Activated CD4-positive, alpha-beta T cell treated with anti-CD3 and anti-CD28 coated beads for 4 hours (primary cell): ENCODE results near the gene SLC2A6.

Source experiments
- DNase-seq, 2 donors: peaks; one replicate each; pipeline ENCODE4 v3.0.0-alpha.2; 2020

Gene SLC2A6

DNA sequence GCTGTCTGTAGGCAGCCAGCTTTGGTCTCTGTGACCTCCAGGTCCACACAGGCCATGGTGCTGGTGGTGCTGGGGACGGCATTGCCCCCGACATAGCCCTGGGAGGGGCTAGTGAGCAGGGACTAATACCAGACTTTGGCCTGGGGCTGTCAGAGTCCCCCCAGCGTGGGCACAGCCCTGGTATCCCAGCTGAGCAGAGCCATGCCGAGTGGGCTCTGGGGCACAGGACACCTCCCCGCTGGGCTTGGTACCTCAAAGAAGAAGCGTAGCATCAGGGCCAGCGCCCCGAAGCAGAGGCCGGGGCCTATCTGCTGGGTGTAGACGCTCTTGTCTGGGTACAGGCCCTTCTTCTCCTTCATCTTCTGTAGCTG, 36.3 kb upstream of the SLC2A6 start:
- DNase-seq, result no peak

DNA sequence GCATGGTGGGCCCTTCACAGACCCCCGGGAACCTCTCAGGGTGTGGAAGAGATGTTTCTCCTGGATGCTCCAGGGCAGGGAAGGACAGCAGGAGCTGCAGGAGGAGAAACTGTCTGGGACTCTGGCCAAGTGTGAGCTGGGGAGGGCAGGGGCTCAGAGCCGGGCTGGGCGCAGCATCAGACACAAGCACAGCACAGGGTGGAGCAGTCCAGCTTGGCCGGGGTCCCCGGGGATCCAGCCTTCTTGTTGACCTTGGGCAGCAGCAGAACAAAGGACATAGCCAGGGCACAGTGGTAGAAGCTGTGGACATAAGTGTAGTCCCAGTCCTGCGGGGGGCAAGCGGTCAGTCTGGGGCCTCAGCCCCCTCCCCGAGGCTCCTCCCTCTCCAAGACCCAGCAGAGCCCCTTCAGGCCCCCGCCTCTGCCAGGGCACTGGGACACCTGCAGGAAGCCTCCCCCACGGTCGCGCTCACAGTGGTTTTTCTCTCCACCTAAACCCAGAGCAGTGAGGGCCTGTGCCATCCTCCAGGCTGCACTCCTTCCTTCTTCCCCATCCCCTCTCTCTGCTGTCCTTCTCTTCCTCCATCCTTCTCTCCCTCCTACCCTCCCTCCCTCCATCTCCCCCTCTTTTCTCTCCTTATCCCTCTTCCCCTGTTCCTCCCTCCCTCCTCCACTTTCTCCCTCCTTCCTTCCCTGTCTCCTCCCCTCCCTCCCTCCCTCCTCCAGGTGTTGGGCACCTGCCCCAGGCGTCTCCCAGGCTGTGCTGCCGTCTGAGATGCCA, 35.8 kb upstream of the SLC2A6 start:
- no peak for DNase-seq

DNA sequence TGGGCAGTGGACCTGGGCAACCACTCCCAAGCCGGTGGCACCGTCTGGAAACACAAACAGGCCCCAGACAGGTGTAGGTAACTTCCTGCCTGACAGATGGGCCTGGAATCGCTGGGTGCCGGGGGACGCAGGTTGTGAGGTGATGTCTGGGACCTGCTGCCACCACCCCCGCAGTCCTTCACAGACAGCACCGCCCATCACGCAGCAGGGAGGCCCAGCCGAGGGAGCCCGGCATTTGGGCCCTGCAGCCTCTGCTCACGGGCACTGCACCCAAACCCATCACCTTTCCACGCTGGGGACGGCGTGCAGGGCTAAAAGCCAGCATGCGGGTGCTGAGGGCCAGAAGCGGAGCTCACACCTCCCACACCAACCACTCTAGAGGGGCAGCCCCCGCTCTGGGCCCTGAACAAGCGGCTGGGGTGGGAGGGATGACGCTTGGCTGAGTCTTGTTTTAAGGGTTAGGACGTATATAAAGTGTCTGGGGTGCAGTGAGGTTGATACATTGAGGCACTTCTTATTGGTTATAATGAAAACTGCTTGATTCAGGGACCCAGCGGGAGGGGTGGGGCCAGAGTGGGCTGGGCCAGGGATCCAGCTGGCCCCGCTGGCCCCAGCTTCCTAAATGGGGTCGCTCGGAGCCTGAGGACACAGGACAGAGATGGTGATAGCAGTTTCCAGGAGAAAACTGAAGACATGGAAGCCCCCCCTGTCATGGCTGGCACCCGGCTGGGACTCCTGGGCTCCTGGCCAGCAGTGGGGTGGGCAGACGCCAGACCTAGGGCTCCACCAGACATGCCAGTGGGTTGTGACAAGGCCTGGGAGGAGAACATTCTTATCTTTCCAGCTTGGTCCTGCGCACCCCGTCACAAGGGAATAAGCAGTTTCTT, 34.6 kb upstream of the SLC2A6 start:
- no peak for DNase-seq

DNA sequence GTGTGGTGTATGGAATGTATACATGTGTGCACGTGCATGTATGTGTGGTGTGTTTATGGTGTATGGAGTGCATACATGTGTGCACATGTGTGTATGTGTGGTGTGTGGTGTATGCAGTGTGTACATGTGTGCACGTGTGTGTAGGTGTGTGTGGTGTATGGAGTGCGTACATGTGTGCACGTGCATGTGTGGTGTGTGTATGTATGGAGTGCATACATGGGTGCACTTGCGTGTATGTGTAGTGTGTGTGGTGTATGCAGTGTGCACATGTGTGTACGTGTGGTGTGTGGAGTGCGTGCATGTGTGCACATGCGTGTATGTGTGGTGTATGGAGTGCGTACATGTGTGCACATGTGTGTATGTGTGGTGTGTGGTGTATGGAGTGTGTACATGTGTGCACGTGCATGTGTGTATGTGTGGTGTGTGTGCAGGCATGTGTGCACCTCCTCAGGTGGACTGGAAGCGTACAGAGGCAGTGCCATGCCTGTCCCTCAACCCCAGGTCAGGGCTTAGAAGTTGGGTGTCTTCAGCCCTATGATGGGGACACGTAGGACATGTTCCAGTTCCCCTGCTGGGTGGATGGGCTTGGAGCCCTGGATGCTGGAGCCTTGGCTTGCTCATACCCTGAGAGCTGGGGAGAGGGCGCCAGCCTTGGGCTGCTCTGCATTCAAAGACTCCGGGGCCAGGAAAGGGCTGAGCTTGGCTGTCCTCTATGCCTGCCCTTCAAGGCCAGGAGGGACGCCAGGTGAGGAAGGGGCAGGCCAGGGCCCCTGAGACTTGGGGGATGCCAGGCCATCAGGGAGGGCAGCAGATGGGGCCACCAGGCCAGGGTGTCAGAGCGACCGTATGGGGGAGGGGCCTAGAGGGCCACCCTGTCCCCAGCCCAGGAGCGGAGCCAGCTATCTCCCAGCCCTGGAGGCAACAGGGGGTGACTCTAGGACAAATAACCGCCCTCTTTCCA, 33.6 kb upstream of the SLC2A6 start:
- no peak for DNase-seq

DNA sequence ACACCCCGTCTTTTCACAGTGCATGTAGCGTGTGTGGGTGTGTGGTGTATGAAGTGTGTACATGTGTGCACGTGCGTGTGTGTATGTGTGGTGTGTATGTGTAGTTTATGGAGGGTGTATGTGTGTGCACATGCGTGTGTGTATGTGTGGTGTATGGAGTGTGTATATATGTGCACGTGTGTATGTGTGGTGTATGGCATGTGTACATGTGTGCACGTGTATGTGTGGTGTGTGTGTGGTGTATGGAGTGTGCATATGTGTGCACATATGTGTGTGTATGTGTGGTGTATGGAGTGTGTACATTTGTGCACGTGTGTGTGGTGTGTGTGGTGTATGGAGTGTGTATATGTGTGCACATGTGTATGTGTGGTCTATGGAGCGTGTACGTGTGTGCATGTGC, 32.7 kb upstream of the SLC2A6 start:
- no peak for DNase-seq

DNA sequence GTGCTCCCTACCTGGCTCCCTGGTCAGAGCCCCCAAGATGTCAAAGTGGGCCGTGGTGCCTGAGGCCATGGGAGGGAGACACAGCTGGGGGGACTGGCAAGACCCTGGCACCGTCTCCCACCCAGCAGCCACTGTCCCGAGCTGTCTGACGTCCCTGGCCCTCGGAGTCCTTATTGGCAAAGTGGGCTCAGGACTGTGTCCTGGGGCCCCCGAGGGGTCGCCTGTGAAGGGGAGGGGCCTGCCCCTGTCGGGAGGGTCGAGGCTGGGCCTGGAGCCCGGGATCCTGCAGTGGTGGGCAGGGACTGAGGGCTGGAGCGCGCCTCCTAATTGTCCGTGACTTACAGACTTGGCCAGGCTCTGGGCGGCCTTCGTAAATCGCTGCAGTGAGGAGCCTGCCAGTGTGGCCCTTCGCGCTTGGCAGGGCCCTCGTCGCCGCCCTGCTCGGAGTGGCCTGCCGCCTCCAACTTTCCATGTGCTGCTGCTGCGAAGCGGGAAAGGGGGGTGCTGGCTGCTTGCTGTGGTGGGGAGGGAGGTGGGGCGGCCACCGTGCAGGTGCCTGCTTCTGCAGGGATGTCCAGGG, 32.1 kb upstream of the SLC2A6 start:
- DNase-seq, result no peak

DNA sequence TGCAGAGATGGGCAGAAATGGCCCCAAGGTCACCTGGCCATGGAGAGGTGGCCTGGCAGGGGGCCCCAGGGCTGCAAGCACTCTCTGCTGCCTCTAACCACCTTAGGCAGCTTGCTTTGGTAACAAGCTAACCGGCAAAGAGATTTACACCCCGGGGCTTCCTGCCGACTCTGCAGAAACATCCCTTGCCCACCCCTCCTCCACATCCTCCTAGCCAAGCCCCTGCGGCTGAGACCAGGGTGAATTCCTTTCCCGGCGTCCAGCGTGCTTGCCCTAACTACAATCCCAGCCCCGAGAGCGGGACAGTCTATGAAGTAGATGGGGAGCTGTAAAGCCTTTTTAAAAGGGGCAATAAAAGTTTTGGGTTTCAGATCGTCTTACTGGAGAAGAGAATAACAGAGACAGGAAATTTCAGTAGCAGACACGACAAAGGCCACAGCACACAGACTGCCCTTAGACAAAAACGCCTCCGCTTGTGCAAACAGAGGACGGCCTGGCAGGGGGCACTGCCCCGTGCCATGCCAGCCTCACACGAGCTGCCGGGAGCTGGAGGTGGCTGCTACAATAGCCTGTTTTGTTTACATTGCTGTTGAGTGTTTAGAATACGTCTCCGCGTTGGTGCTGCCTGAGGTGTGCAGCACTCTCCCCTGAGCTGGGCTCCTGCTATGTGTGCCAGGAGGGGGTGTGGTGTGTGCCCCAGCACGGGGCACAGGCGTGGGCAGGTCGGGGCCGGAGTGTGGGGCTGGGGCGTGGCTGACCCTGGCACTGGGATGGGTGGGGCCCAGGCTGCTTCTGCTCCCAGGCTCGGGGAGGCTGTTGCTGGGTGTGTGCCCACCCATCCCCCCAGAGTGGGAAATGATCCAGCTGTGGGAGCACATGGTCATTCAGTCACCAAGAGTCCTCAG, 30.5 kb upstream of the SLC2A6 start:
- DNase-seq, result no peak

DNA sequence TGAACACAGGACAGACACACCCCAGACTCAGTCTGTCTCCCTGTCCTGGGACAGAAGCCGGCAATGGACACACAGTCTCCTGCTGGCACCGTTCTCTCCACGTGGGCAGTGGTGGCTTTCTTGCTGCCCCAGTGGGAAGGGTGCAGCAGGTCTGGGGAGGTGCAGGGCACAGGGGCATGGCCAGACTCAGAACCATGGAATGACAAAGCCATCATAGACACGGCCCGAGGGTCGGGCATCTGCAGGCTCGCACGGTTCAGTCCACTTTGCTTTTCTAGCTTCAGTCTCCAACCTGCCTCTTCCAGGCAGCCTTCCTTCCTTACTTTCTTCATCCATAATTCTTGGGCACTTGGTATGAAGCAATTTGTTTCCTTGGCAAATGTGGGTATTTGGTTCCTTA, 29.1 kb upstream of the SLC2A6 start:
- DNase-seq, result no peak

DNA sequence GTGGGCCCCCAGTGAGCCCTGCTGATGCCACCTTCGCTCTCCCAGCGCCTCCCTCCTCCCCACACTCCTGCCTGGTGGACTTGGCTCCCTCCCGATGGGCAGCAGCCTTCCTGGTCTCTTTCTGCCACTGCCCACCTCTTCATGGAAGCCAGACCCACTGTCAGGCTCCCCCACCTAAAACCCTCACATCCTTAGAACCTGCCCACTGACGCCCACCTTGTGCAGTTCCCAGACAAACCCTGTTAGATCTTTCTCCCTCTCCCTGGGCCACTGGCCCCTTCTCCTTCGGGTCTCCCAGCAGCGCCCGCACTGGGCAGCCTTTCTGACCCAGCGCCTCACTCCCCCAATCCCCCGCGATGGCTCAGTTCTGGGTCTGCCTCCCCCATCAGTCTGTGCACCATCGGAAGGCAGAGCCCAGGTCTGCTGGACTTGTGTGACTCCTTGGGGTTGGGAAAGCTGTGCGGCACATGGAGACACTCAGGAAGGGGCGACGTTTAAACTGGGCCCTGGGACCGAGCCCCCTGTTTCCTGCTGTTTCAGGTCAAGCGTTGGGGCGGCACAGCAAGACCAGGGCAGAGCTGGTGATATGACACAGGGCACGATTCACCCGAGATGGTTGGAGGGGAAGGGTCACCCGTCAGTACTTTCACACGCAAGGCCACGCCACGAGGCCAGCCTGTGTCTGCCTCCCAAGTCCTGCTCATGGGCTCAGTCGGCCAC, 28.5 kb upstream of the SLC2A6 start:
- no peak for DNase-seq

DNA sequence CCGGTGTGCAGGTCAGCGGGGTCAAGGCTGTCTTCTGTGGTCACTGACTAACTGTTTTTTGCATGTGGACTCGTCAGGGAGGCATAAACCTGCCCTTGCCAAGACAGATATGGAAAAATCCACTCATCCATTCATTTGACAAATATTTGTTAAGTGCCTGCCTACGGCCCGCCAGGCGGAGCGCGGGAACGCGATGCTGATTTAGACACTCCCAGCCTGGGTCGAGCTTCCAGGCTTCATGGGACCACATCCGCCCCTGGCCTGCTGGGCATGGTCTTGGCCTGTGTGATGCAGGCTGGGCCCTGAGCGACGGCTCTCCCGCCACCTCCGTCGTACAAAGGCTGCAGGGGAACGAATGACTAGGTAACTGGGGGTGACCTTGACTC, 27.7 kb upstream of the SLC2A6 start:
- DNase-seq, result no peak

DNA sequence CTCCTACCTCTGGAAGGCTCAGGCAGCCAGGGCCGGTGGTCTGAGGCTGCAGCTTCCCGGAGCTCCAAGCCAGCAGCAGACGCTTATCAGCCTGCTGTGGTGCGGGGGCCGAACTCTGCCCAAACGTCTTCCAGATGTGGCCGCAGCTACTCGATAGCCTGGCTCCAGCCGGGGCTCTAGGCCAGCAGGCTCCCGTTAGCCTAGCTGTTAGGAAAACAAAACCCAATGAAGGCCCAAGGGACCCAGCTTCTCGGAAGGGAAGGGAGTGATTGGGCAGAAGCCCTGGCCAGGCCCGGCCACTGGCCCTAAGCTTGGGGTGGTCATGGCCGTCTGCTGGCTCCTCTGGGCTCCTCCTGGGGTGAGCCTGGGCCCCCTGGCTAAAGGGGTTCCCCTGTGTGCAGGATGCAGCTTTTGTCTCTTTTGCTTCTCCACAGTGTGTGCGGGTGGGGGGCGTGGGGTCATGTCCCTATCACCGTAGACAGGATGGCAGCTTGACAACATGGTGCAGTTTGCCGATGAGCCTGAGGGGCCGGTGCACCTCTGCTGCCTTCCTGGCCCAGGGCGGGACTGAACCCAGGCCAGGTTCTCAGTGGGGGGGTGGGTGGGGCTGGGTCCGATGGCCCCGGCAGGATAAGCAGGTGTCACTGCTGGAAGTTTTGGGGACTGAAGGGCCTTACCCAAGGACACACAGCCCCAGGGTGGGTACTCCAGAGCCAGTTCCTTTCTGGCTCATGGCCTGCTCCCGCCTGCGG, 27.2 kb upstream of the SLC2A6 start:
- no peak for DNase-seq

DNA sequence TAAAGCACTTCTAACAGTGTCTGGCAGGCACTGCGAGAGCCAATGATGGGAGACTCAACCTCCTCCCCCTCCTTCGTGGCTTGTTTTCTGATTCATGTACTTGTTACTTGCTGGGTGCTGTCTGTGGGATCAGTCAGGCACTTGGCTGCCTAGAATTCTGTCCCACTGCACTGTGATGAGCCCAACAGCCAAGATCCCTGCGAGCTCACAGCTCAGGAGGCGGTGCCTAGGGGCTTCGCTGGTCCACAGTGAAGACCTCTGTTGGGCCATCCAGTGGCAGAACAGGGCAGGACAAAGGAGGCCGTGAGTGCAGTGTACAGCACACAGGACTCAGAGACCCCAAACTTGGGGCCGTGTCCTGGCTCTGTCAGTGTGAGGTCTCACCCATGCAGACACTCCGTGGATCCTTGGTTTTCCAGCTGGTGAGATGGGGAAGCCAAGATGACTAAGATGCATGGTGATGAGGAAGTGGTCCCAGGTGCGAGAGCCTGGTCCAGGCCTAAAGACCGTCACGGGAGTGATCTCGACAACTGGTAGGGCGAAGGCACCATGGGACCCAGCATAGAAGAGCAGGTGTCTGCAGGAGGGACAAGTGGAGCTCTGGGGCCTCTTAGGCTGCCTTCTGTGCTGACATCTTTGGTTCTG, 26.4 kb upstream of the SLC2A6 start:
- no peak for DNase-seq

DNA sequence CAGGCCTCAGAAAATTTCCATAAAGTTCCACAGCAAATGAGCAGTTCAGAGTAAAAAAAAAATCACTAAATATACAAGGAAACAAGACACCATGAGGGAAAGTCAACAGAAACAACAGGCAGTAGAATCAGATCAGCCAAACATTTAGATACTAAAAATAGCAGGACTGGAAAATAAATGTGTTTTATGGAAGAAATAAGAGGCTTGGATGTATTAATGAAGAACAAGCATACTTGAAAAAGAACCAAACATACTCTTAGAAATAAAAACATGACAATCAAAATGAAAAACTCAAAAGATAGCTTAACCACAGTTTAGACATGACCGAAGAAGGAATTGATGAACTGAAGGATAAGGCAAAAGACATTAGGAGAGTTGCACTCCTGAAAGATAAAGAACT, 23.2 kb upstream of the SLC2A6 start:
- no peak for DNase-seq

DNA sequence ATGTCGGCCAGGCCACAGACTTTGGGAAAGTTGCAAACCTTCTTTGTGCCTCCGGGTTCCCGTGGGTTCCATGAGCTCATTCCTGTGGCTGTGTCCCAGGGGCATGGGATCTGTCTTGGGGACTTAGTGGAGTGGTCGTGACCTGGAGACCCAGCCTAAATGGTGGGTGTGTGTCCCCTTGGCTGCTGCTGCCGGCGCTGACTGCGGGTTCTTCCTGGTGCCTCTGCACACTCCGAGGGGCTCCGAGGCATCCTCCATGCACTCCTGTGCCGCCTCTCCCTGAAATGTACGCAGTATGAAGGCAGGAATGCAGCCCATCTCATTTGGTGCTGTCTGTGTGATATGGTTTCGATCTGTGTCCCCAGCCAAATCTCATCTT, 21.0 kb upstream of the SLC2A6 start:
- no peak for DNase-seq

DNA sequence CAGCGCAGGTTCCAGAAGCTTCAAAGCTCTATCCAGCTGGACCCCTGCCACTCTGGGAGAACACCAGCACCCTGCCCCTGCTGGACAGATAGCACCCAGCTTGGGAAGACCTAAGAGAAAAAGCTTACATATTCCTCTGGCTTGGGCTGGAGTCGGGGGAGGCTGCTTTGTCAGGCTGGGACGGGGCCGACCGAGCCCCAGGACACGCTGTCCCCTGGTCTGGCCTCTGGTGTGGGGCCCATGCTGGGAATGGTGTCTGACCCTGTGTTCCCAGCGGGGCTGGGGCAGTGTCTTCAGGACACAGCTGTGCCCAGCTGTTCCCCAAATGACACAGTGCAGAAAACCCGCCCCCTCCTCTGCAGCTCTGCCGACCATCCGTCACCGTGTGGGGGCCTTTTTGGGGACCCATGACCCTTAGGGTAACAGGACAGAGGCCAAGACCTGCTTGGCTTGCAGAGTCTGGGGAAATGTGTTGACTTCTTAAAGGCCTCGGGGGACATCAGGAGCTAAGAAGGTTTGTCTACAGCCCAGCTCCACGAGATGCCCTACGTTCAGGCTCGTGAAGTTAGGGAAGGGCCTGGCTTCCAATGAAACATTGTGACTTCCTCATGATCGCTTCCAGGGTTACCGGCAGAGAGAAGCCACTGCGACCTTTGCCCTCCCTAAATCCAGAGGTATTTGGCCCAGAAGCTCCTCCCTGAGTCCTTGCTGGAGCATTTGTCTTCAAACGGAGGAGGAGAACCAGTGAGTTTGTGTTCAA, 20.4 kb upstream of the SLC2A6 start:
- no peak for DNase-seq

DNA sequence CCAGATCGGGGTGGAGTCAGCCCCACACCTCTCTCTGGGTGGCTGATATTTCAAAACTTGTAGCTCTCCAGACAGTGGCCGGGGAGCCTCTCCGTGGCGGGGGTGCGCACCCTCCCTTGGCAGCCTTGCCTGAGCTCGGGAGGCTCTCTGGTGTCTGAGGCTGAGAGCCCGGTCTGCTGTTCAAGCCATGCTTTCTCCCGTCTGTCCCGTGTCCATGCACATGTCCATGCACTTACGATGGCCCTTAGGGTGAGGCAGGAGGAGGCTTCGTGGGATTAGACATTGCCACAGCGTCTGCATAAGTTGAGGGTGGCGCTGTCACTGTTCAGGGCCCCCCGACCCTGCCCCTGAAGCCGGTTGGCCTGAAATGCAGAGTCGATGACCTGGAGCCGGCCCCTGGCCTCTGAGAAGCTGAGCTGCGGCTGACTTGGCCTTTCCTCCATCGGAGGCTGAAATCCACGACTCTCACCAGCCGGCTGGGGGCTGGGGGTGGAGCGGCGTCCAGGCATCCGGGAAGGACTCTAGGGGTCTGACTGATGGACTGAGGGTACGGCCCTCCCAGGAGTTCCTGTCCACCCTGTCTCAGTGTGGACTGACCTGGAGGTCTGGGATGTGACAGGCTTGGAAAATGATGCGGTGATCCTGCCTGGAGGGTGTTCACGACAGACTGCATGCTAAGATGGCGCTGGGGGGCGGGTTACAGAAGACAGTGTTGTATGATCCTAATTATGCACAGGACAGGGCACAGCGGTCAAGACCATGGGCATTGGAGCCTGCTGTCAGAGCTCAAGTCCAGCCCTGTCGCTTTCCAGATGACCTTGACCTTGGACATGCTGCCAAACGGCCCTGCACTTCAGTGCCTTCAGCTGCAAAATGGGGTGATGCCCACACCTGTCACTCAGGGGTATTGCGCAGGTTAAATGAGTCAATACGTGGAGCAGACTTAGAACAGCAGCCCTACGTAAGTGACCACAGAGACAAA, 18.3 kb upstream of the SLC2A6 start:
- no peak for DNase-seq
